GM12874 (cell line): ENCODE data around the gene VANGL1.

Experiments used
- TF ChIP-seq, protein P1 (sequence below): IDR thresholded peaks from 2 replicates; pipeline ENCODE4 v1.5.1; 2011; ENCODE audit warnings: low read depth, mild to moderate bottlenecking, control low read depth, low read length, moderate library complexity; ENCODE audit not compliant: insufficient read depth

The VANGL1 gene

DNA sequence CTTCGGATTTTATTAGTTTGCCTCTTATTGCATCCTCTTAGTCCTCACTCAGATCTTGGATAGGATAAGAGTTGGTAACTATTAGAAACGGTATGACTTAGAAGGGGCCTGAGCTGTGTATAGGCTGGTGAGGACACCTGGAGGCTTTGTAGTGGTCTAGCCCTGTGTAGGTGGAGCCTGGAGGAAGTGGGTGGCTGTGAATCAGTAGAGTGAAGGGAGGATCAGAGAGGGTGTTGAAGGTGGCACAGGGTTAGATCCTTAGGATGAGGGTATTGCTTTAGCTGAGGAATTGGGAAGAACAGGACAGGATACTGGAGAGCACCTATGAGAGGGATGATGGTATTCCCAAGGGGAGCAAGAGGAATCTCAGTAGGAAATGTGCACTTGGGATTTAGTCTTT is 5.7 kb downstream of the VANGL1 start:
- TF ChIP-seq, protein P1, sequence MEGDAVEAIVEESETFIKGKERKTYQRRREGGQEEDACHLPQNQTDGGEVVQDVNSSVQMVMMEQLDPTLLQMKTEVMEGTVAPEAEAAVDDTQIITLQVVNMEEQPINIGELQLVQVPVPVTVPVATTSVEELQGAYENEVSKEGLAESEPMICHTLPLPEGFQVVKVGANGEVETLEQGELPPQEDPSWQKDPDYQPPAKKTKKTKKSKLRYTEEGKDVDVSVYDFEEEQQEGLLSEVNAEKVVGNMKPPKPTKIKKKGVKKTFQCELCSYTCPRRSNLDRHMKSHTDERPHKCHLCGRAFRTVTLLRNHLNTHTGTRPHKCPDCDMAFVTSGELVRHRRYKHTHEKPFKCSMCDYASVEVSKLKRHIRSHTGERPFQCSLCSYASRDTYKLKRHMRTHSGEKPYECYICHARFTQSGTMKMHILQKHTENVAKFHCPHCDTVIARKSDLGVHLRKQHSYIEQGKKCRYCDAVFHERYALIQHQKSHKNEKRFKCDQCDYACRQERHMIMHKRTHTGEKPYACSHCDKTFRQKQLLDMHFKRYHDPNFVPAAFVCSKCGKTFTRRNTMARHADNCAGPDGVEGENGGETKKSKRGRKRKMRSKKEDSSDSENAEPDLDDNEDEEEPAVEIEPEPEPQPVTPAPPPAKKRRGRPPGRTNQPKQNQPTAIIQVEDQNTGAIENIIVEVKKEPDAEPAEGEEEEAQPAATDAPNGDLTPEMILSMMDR: no peak

DNA sequence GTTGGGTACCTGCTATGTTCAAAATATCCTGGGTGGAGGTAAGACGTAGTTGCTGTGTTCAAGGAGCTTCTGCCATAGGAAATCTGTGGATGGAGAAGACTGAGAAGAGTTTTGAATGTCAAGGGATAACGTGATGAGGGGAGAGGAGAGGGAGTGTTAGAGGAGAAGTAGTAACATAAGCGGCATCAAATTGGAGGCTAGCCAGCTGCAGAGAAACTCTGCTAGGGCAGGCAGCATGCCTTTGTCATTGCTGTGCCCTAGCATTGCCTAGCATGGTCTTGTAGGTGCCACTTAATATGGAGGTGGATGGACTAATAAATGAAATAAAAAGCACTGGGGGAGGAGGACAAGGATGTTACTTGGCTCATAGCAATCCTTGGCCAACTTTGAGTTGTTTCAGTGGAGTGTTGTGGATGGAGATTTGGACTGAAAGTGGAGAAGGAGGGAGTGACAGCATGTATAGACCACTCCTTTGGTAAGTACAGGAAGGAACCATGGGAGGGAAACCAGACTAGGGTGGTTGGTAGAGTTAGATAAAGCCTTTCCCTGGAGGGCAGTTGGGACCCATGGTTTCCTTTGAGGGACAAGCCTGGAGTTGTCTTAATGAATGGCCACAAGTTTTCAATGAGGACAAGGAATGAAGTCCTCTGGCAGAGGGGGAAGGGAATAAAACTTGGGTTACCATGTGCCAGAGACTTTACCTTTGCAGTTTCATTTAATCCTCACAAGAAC is 6.3 kb downstream of the VANGL1 start:
- TF ChIP-seq, protein P1: no peak

DNA sequence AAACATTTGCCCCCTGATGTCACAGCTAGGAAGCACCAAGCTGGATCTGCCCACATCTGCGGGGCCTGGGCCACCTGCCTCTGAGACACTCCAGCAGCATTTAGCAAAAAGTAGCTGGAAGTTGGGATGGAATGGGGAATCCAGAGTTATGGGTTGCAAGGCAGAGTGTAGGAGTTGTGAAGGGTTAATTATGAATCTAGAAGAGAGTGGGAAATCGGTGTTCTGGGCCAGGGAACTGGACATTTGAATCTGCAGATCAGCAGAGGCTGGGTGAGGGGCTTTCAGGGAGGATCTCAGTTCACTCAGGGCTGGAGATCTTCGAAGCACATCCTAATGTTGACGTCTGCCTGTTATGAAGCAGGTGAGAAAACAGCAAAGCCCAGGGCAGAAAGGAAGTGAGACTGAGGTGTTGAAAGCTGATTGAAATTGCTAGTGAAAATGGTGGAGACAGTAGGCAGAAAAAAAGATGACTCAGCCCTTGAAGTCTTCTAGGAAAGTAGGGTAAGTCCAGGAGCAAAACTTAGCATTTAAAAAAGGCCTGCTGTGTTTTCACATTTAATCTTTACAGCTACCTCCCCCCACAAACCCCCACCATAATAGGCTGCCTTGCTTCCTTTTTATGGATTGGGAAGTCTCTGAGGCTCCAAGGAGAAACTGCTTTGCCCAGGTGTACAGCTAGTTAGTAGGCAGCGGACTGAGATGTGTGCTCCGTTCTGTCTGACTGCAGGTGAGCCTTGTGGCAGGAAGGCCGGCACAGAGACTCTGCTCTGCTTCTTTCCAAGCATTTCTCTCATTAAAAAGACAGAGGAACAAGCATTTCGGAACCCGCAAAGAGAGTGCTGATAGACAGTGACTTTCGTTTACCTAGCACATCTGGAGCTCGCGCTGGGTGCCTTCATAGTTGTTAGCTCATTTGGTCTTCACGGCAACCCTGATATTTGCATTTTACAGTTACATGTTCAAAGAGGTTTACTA is 7.2 kb downstream of the VANGL1 start:
- TF ChIP-seq, protein P1: no peak

DNA sequence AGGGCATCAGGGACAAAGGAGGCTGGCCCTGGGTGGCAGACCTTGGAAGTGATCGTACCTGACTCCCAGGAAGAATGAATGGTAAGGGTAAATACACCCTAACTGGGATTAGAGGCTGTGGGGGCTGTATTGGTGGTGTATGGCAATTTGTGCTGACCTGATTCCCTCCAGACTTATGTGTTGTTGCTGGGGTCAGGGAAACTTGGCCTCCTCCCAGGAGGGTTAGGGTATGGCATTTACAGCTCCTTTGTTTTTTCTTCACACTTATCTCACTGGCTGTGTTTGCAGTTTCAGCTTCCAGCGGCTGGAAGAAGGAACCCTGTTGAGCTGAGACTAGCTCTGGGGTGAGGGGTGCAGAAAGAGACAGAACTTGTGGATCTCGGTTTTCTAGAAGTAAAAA is 8.2 kb downstream of the VANGL1 start:
- TF ChIP-seq, protein P1: no peak

DNA sequence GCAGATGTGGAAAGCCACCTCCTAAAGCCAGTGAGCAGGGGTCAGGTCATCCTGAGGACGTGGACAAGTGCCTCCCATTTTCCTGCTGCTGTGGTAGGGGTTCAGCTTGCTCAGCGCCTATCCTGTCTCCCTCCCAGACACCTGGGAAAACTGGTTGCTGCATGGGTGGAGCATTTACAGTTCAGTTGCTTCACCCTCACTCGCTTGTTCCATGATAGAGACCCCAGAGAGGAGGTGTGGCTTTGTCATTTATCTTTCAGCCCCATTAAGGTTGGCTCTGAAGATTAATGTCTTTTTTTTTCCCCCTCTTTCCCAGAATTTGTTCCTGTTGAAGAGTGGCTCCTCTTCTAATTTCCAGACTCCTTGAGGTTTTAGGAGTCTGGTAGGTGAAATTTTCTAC is 9.2 kb downstream of the VANGL1 start:
- TF ChIP-seq, protein P1: no peak

DNA sequence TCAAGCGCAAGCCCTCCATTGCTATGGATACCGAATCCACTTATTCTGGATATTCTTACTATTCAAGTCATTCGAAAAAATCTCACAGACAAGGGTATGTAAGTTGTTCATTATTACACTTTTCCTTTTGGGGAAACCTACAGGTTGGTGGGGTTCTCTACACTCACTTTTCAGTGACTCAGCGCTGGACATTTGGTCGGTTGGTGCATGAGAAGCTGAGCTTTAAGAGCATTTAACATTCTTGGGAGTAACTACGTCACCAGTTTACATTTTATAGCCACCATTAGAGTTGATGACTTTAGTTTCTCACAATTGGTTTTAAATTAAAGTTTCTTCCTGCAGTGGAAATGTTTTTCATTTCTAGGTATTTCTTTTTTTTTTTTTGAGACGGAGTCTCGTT is 9.6 kb downstream of the VANGL1 start:
- TF ChIP-seq, protein P1: no peak

DNA sequence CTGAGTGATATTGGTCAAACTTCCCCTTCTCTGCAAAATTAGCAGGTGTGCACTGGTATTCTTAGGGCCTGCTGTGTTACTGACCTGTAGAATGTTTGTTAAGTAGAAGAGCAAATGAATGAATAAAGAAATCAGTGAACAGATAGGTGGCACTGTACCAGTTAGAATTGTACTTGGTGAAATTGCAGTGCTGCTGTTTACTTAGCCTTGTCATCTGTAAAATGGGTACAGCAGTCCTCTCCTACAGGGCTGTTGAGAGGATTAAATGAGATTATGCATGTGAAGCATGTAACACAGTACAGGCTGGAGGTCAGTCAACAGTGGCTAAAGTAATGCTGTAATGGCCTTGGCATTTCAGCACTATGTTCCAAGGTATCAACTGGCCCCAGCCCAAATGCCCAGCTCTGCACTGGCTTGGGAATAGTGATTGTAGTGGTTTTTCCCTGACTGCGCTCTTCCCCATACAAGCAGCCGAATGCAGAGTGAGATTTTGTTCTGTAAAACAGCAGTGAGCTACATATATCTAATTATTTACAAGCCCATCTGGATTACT is 10.5 kb downstream of the VANGL1 start:
- TF ChIP-seq, protein P1: no peak
